Keratinocyte (primary cell): ENCODE data around the gene RFX2. TPM values are rescaled to one million over a fixed set of nuclear protein-coding genes. Genes with fewer than 3 reads are reported as not detected.

Source experiments
- DNase-seq: peaks from one replicate; pipeline ENCODE4 v3.0.0-alpha.2; 2011; ENCODE audit warnings: low read depth, missing footprints, low spot score
- FAIRE-seq: peaks from 2 replicates; lab custom pipeline; 2011; peaks lifted over from hg19 to GRCh38; lab: Jason Lieb, UNC
- H2AFZ ChIP-seq: 2 replicates; pipeline ENCODE4 v1.6.0; 2012; ENCODE audit warnings: low read length, control low read depth, inconsistent platforms; ENCODE audit not compliant: control insufficient read depth
- H3K27ac ChIP-seq: 2 replicates; pipeline ENCODE4 v1.5.1; 2011; ENCODE audit warnings: low read length; ENCODE audit not compliant: control insufficient read depth, insufficient read depth
- H3K27me3 ChIP-seq: 3 replicates; pipeline ENCODE4 v1.6.0; 2011; ENCODE audit warnings: low read length; ENCODE audit not compliant: control insufficient read depth, insufficient read depth; ENCODE audit errors: extremely low read depth
- H3K36me3 ChIP-seq, 2 experiments: 2 replicates in 1 of 2; 3 replicates in 1 of 2; pipeline ENCODE4 v1.5.1; 2011; ENCODE audit warnings: low read length in 2 of 2, mild to moderate bottlenecking in 1 of 2; ENCODE audit not compliant: control insufficient read depth in 2 of 2, insufficient read depth in 2 of 2; ENCODE audit errors: extremely low read depth in 1 of 2
- H3K4me1 ChIP-seq: 3 replicates; pipeline ENCODE4 v1.5.1; 2011; ENCODE audit warnings: low read length; ENCODE audit not compliant: control insufficient read depth, insufficient read depth; ENCODE audit errors: extremely low read depth
- H3K4me2 ChIP-seq: 3 replicates; pipeline ENCODE4 v1.6.0; 2011; ENCODE audit warnings: low read depth, low read length; ENCODE audit not compliant: control insufficient read depth, insufficient read depth; ENCODE audit errors: extremely low read depth
- H3K4me3 ChIP-seq, 3 experiments: fragments of 200-600 bp in 1 of 3; sonication (generic) in 1 of 3; 2 replicates in 2 of 3; 3 replicates in 1 of 3; pipeline ENCODE4 v1.5.1; 2011 to 2016; ENCODE audit warnings: low read length in 3 of 3, mild to moderate bottlenecking in 3 of 3, control low read depth in 2 of 3, inconsistent platforms in 1 of 3, low read depth in 1 of 3, mixed read lengths in 1 of 3, mixed run types in 1 of 3, moderate library complexity in 1 of 3; ENCODE audit not compliant: control insufficient read depth in 2 of 3, insufficient read depth in 2 of 3; ENCODE audit errors: extremely low read depth in 1 of 3
- H3K79me2 ChIP-seq: 2 replicates; pipeline ENCODE4 v1.6.0; 2012; ENCODE audit warnings: low read length; ENCODE audit not compliant: control insufficient read depth, insufficient read depth
- H3K9ac ChIP-seq: 3 replicates; pipeline ENCODE4 v1.6.0; 2011; ENCODE audit warnings: low read length; ENCODE audit not compliant: control insufficient read depth, insufficient read depth; ENCODE audit errors: extremely low read depth
- H3K9me1 ChIP-seq: 3 replicates; pipeline ENCODE4 v1.6.0; 2011; ENCODE audit warnings: low read length; ENCODE audit not compliant: control insufficient read depth, insufficient read depth; ENCODE audit errors: extremely low read depth
- H3K9me3 ChIP-seq: 2 replicates; pipeline ENCODE4 v1.5.1; 2012; ENCODE audit warnings: low read depth, low read length; ENCODE audit not compliant: control insufficient read depth
- H4K20me1 ChIP-seq: 3 replicates; pipeline ENCODE4 v1.6.0; 2011; ENCODE audit warnings: low read length; ENCODE audit not compliant: control insufficient read depth, insufficient read depth; ENCODE audit errors: extremely low read depth
- CTCF ChIP-seq, 3 experiments: IDR thresholded peaks in 1 of 3; conservative IDR thresholded peaks in 1 of 3; optimal IDR thresholded peaks in 1 of 3; 2 replicates in 2 of 3; 3 replicates in 1 of 3; pipeline versions ENCODE3 to v1.5.1; 2011; ENCODE audit warnings: low read length in 3 of 3, mild to moderate bottlenecking in 3 of 3, moderate library complexity in 2 of 3, control low read depth in 1 of 3, inconsistent platforms in 1 of 3; ENCODE audit not compliant: insufficient read depth in 2 of 3; ENCODE audit errors: extremely low read depth in 1 of 3
- EZH2 ChIP-seq: IDR thresholded peaks from one replicate; pipeline ENCODE4 v1.6.1; 2012; ENCODE audit warnings: inconsistent platforms, mild to moderate bottlenecking, low read length, moderate library complexity
- dilution Hi-C: fragments of 300-500 bp; cut with MboI; formaldehyde crosslinking; loops from one replicate; pipeline ENCODE4 v1.7.0; 2020; ENCODE audit warnings: low sequenced_read_pairs; ENCODE audit not compliant: extremely low pct_ligation_motif_present
- polyA plus RNA-seq, 5 experiments: library from polyadenylated mRNA; depleted of rRNA in 3 of 5; stranded (reverse) in 3 of 5; stranded (forward) in 1 of 5; unstranded in 1 of 5; fragments of >200 nt; gene quantifications; 1 replicate in 1 of 5; 2 replicates in 3 of 5; 3 replicates in 1 of 5; pipeline versions ENCODE4 v1.2.1 to v1.2.3, GENCODE V29; 2011 to 2012; ENCODE audit warnings: missing spikeins in 2 of 5, low read depth in 1 of 5, low replicate concordance in 1 of 5

Gene RFX2
- polyA plus RNA-seq, 1 donor (not counting 4 experiments of a cell fraction or from before 2014, with no cell fraction given) = 5.8 TPM

- peaks cover 0 to 11% of the 10 kb centered on the region in 2 experiments for H3K36me3 ChIP-seq
- TF ChIP-seq CTCF (optimal IDR thresholded peaks at IDR 0.05 in 1 of 3, IDR thresholded peaks at IDR 0.05 in 1 of 3, conservative IDR thresholded peaks at IDR 0.05 in 1 of 3; ENCODE audit: extremely low read depth in 1 of 3, insufficient read depth in 2 of 3, low read length in 3 of 3) (no peak), EZH2 (no peak)
- no peak overlapping the region for H3K27ac ChIP-seq
- H4K20me1 ChIP-seq = no peaks in the 10 kb centered on the region
- H3K4me1 ChIP-seq = no peaks in the 10 kb centered on the region
- H3K9me1 ChIP-seq = no peaks in the 10 kb centered on the region
- no peak overlapping the region for H3K4me2 ChIP-seq
- H2AFZ ChIP-seq = no peak overlapping the region
- dilution Hi-C loops = no loop called here
- H3K27me3 ChIP-seq = no peaks in the 10 kb centered on the region
- DNase-seq (no peak), FAIRE-seq (no peak)
- no peak overlapping the region for H3K9ac ChIP-seq
- H3K4me3 ChIP-seq = no peak overlapping the region
- no peaks in the 10 kb centered on the region for H3K79me2 ChIP-seq
- H3K9me3 ChIP-seq = no peaks in the 10 kb centered on the region
These were observed 113.5 kb downstream of the RFX2 start for GRCh38 chr19:5996623-5997320.

GRCh38 chr19:5996102-5996501 is 114.2 kb downstream of the RFX2 start:
- no peaks in the 10 kb centered on the region for H4K20me1 ChIP-seq
- no peaks in the 10 kb centered on the region for H3K9me1 ChIP-seq
- no peak overlapping the region for H3K4me3 ChIP-seq
- no peak overlapping the region for H3K9ac ChIP-seq
- TF ChIP-seq CTCF (optimal IDR thresholded peaks at IDR 0.05 in 1 of 3, IDR thresholded peaks at IDR 0.05 in 1 of 3, conservative IDR thresholded peaks at IDR 0.05 in 1 of 3; ENCODE audit: extremely low read depth in 1 of 3, insufficient read depth in 2 of 3, low read length in 3 of 3) (no peak), EZH2 (no peak)
- H3K9me3 ChIP-seq = no peaks in the 10 kb centered on the region
- no peaks in the 10 kb centered on the region for H3K27me3 ChIP-seq
- no peak for FAIRE-seq
- no peak for DNase-seq
- H2AFZ ChIP-seq = no peak overlapping the region
- H3K27ac ChIP-seq = no peak overlapping the region
- peaks cover 0 to 14% of the 10 kb centered on the region in 2 experiments for H3K36me3 ChIP-seq
- no peaks in the 10 kb centered on the region for H3K4me1 ChIP-seq
- dilution Hi-C loops = no loop called here
- no peak overlapping the region for H3K4me2 ChIP-seq
- H3K79me2 ChIP-seq = no peaks in the 10 kb centered on the region
